DMS53 (cell line): ENCODE results near the gene MYO18B.
A peak's percentile ranks its signal among the peaks of the same experiment; 100 is the strongest.

Experiments used
- DNase-seq: peaks from one replicate; lab custom pipeline; 2025; lab: John Stamatoyannopoulos, UW

MYO18B gene

GRCh38 chr22:25990940-25991339 is 249.0 kb downstream of the MYO18B start:
- no peak for DNase-seq

GRCh38 chr22:25992331-25992730 is 250.3 kb downstream of the MYO18B start:
- no peak for DNase-seq

GRCh38 chr22:25996669-25997068 is 254.7 kb downstream of the MYO18B start:
- DNase-seq, result no peak

- DNase-seq, result no peak
These were observed 256.1 kb downstream of the MYO18B start for GRCh38 chr22:25997886-25998775.

GRCh38 chr22:26002456-26002855 is 260.5 kb downstream of the MYO18B start:
- no peak for DNase-seq

- no peak for DNase-seq
These were observed 262.5 kb downstream of the MYO18B start for GRCh38 chr22:26004477-26004876.

GRCh38 chr22:26008587-26008986 is 266.6 kb downstream of the MYO18B start:
- DNase-seq, result no peak

- DNase-seq, result no peak
These were observed 274.9 kb downstream of the MYO18B start for GRCh38 chr22:26016916-26017315.

- no peak for DNase-seq
These were observed 275.9 kb downstream of the MYO18B start for GRCh38 chr22:26017932-26018331.

- no peak for DNase-seq
These were observed 277.6 kb downstream of the MYO18B start for GRCh38 chr22:26019596-26019995.

GRCh38 chr22:26021516-26021915 is 279.5 kb downstream of the MYO18B start:
- no peak for DNase-seq

GRCh38 chr22:26023104-26023775 is 281.3 kb downstream of the MYO18B start:
- DNase-seq, result no peak

GRCh38 chr22:26025626-26026025 is 283.6 kb downstream of the MYO18B start:
- no peak for DNase-seq

GRCh38 chr22:26027341-26027740 is 285.4 kb downstream of the MYO18B start:
- no peak for DNase-seq

- no peak for DNase-seq
These were observed 289.7 kb downstream of the MYO18B start for GRCh38 chr22:26031641-26032040.

GRCh38 chr22:26033071-26033470 is 291.1 kb downstream of the MYO18B start:
- DNase-seq, result no peak

GRCh38 chr22:26033586-26033985 is 291.6 kb downstream of the MYO18B start:
- DNase-seq, result no peak

- DNase-seq, result no peak
These were observed 293.5 kb downstream of the MYO18B start for GRCh38 chr22:26035523-26035922.

GRCh38 chr22:26038365-26038764 is 296.4 kb downstream of the MYO18B start:
- no peak for DNase-seq

GRCh38 chr22:26041931-26042330 is 299.9 kb downstream of the MYO18B start:
- DNase-seq, result no peak

- no peak for DNase-seq
These were observed 301.0 kb downstream of the MYO18B start for GRCh38 chr22:26043031-26043430.

GRCh38 chr22:26045051-26045450 is 303.1 kb downstream of the MYO18B start:
- peak; percentile 1 for DNase-seq

- no peak for DNase-seq
These were observed 303.9 kb downstream of the MYO18B start for GRCh38 chr22:26045860-26046259.
